ENCODE data around the gene SOX9. TPM values are rescaled to one million over a fixed set of nuclear protein-coding genes. Genes with fewer than 3 reads are reported as not detected.

SOX9 gene
- total and polyA plus RNA-seq, 7 donors = 0.28 to 22.7 (median 5.0) TPM; not detected in 1

DNA sequence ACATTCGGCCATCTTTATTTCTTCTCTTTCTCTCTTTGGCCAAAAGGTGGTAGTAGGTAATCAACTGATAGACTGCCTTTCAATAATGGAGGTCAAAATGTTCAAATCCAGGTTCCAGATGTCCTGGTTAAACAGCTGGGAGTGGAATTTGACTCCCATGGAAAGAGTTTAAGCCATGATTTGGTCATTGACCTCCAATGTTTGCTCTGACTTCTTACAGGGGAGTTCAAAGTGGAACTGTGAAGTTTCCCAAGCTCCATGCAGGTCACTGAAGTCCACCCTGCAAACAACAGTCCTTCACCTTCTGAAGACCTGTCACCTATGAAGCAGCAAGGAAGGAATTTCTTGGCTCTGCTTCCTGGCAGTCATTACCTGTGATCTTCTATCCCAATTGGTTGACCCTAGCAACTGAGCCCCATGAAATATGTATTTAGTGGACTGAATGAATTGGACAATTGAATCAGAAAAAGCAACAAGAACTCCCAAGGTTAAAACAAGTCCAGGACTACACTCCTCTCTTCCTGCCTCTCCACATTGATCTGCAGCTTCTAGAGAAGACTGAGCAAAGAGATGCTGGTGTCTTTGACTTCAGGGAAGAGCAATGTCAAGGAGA, 28.0 kb upstream of the SOX9 start:
- no peak for TF ChIP-seq POLR2AphosphoS5 (IDR thresholded peaks at IDR 0.05)
- TF ChIP-seq CTCF (IDR thresholded peaks at IDR 0.05) = no peak
- no peak for TF ChIP-seq POLR2A (IDR thresholded peaks at IDR 0.05)
- TF ChIP-seq EP300 (IDR thresholded peaks at IDR 0.05) = no peak
- Histone ChIP-seq H3K27ac (no peak overlapping the region), H3K4me3 (no peak overlapping the region), H3K9me3 (no peaks in the 10 kb centered on the region), H3K36me3 (no peaks in the 10 kb centered on the region), H3K4me1 (no peaks in the 10 kb centered on the region), H3K27me3 (no peaks in the 10 kb centered on the region)
- no peak for DNase-seq
- intact Hi-C loops (cut with DNase I) = no loop called here
- WGBS, 2 donors = 89% methylated on average over 1 of the region's 1 CpG

GRCh38 chr17:72093707-72094106, 27.1 kb upstream of the SOX9 start:
- Histone ChIP-seq H3K4me1 (no peaks in the 10 kb centered on the region), H3K36me3 (no peaks in the 10 kb centered on the region), H3K27me3 (no peaks in the 10 kb centered on the region), H3K9me3 (no peaks in the 10 kb centered on the region), H3K4me3 (no peak overlapping the region), H3K27ac (no peak overlapping the region)
- DNase-seq = no peak
- TF ChIP-seq EP300 (IDR thresholded peaks at IDR 0.05) (no peak), CTCF (IDR thresholded peaks at IDR 0.05) (no peak), POLR2A (IDR thresholded peaks at IDR 0.05) (no peak), POLR2AphosphoS5 (IDR thresholded peaks at IDR 0.05) (no peak)
- intact Hi-C loops (cut with DNase I) = no loop called here
- WGBS, 2 donors = 88 to 91% methylated on average over 3 of the region's 3 CpGs

DNA sequence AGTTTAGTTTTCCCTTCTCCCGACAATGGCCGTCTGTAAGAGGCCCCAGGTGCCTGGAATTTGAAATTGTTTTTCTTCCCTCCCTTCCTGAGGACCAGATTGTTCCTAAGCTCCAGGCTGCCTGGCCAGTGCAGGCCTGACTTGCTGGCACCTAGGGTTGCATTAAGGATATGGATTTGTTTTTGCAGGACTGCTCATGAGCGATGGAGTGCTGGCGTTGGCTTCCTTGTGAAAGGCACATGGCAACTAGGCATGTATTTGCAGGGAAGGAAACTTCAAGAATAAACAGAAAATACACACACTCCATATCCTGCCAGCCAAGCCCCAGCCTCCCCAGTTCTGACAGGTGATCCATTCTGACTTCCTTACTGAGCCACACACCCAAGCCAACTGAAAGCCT, 25.5 kb upstream of the SOX9 start:
- Histone ChIP-seq H3K9me3 (no peaks in the 10 kb centered on the region), H3K27me3 (no peaks in the 10 kb centered on the region), H3K36me3 (no peaks in the 10 kb centered on the region), H3K4me1 (no peaks in the 10 kb centered on the region), H3K4me3 (no peak overlapping the region), H3K27ac (no peak overlapping the region)
- TF ChIP-seq POLR2A (IDR thresholded peaks at IDR 0.05) (no peak), EP300 (IDR thresholded peaks at IDR 0.05) (no peak), CTCF (IDR thresholded peaks at IDR 0.05) (no peak), POLR2AphosphoS5 (IDR thresholded peaks at IDR 0.05) (no peak)
- DNase-seq = no peak
- 77 to 92% methylated on average over 4 of the region's 4 CpGs for WGBS, 2 donors
- intact Hi-C loops (cut with DNase I) = no loop called here

GRCh38 chr17:72097144-72097543, 23.7 kb upstream of the SOX9 start:
- 91 to 92% methylated on average over 10 of the region's 10 CpGs for WGBS, 2 donors
- no peak for DNase-seq
- Histone ChIP-seq H3K4me1 (no peaks in the 10 kb centered on the region), H3K36me3 (no peaks in the 10 kb centered on the region), H3K4me3 (no peak overlapping the region), H3K27me3 (no peaks in the 10 kb centered on the region), H3K9me3 (no peaks in the 10 kb centered on the region), H3K27ac (no peak overlapping the region)
- intact Hi-C loops (cut with DNase I) = no loop called here
- TF ChIP-seq EP300 (IDR thresholded peaks at IDR 0.05) = no peak
- no peak for TF ChIP-seq CTCF (IDR thresholded peaks at IDR 0.05)
- no peak for TF ChIP-seq POLR2AphosphoS5 (IDR thresholded peaks at IDR 0.05)
- no peak for TF ChIP-seq POLR2A (IDR thresholded peaks at IDR 0.05)

- H3K4me1 ChIP-seq = no peaks in the 10 kb centered on the region
- intact Hi-C loops (cut with DNase I) = no loop called here
- H3K27ac ChIP-seq = no peak overlapping the region
- H3K9me3 ChIP-seq = no peaks in the 10 kb centered on the region
- DNase-seq = no peak
- TF ChIP-seq POLR2AphosphoS5 (IDR thresholded peaks at IDR 0.05) (no peak), EP300 (IDR thresholded peaks at IDR 0.05) (no peak), POLR2A (IDR thresholded peaks at IDR 0.05) (no peak), CTCF (IDR thresholded peaks at IDR 0.05) (no peak)
- WGBS, 2 donors = 84 to 91% methylated on average over 4 of the region's 4 CpGs
- H3K4me3 ChIP-seq = no peak overlapping the region
- H3K27me3 ChIP-seq = no peaks in the 10 kb centered on the region
- H3K36me3 ChIP-seq = no peaks in the 10 kb centered on the region
These were observed 20.9 kb upstream of the SOX9 start for GRCh38 chr17:72099919-72100318.

Measured in sigmoid colon (tissue), 7 donors.